Spleen (tissue), 7 donors: ENCODE measurements around the gene PRPF31.

Experiments used
- CTCF ChIP-seq, 11 experiments: fragments of 200-600 bp in 7 of 11; fragments of 450-650 bp in 4 of 11; sonication (generic) in 4 of 11; IDR thresholded peaks in 8 of 11; conservative IDR thresholded peaks in 3 of 11; 1 replicate in 7 of 11; 2 replicates in 4 of 11; pipeline versions ENCODE4 v1.4.0 to v1.8.0; 2016 to 2021; ENCODE audit warnings: antibody characterized with exemption in 11 of 11, inconsistent platforms in 4 of 11, mild to moderate bottlenecking in 1 of 11
- POLR2A ChIP-seq, 3 donors: fragments of 450-650 bp; IDR thresholded peaks; one replicate each; pipeline ENCODE4 v1.5.1; 2017; ENCODE audit warnings: antibody characterized with exemption in 3 of 3, mild to moderate bottlenecking in 1 of 3
- donor health status: DM: no; HTN: no; CAD: no; lungs with moderate emphysema.
- donor health status: DM: no; HTN: no; CAD: no.
- donor health status: DM: no; HTN: no; CAD: no.

GRCh38 chr19:54073829-54074228 lies 41.7 kb upstream of the PRPF31 start:
- TF ChIP-seq CTCF (IDR thresholded peaks at IDR 0.05 in 8 of 11, conservative IDR thresholded peaks at IDR 0.05 in 3 of 11) (no peak), POLR2A (IDR thresholded peaks at IDR 0.05) (no peak)
